ENCODE measurements around the gene PDE4C.

GRCh38 chr19:18183529-18183928 is 42.7 kb downstream of the PDE4C start:
- no peak for TF ChIP-seq CTCF (IDR thresholded peaks at IDR 0.05)
- TF ChIP-seq POLR2A (IDR thresholded peaks at IDR 0.05): no peak
- TF ChIP-seq POLR2AphosphoS5 (IDR thresholded peaks at IDR 0.05): peak; percentile 79

Measured in prostate gland (tissue), 2 donors.